Measurements from ENCODE around the gene NIP7.

Gene NIP7

DNA sequence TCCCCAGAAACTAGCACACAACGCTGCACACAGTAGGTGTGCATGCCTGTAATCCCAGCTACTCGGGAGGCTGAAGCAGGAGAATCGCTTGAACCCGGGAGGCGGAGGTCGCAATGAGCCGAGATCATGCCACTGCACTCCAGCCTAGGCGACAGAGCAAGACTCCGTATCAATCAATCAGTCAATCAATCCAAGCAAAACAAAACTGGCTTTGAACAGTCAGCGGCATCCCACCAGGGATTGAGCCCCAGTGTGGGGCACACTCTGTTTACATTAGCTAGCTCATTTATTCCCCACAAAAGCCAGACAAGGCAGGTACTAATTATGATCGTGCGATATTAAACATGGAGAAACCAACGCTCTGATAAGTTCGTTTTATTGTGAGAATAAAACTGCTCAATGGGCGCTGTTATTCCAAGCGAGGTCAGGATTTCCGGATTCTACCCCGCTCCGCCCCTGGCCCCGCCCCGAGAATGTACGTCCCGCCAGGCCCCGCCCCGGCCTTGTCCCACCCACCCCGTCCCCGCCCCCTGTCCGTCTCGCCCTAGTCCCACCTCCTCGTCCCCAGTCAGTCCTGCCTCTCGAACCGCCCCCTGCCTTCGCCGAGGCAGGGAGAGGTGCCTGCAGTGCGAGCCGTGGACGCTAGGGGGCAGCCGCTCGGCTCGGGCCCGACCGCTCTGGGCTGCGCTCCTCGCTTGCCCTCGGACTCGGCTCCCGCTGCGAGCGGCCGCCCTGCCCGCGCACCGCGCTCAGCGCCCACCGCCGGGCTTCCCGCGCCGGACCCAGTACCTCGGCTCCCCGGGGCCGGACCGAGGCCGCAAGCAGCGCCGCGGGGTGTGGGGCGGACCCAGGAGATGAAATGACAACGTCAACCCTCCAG, 28.7 kb upstream of the NIP7 start, which contains the start of gene VPS4A:
Gene VPS4A (plus strand): TSS at position 698 of the 880 bp plus-strand sequence. CDS start 162 bp downstream, at position 860.
- TF ChIP-seq, protein P1, sequence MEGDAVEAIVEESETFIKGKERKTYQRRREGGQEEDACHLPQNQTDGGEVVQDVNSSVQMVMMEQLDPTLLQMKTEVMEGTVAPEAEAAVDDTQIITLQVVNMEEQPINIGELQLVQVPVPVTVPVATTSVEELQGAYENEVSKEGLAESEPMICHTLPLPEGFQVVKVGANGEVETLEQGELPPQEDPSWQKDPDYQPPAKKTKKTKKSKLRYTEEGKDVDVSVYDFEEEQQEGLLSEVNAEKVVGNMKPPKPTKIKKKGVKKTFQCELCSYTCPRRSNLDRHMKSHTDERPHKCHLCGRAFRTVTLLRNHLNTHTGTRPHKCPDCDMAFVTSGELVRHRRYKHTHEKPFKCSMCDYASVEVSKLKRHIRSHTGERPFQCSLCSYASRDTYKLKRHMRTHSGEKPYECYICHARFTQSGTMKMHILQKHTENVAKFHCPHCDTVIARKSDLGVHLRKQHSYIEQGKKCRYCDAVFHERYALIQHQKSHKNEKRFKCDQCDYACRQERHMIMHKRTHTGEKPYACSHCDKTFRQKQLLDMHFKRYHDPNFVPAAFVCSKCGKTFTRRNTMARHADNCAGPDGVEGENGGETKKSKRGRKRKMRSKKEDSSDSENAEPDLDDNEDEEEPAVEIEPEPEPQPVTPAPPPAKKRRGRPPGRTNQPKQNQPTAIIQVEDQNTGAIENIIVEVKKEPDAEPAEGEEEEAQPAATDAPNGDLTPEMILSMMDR (IDR thresholded peaks at IDR 0.05; ENCODE audit: extremely low read depth, insufficient read depth, missing control alignments): peak; percentile 100
- peak; percentile 99 for DNase-seq (ENCODE audit: low spot score)
- in situ Hi-C loops (cut with MboI; ENCODE audit: low pct_unique_long_range_greater_than_20kb, low sequenced_read_pairs, unreplicated experiment): no loop called here

DNA sequence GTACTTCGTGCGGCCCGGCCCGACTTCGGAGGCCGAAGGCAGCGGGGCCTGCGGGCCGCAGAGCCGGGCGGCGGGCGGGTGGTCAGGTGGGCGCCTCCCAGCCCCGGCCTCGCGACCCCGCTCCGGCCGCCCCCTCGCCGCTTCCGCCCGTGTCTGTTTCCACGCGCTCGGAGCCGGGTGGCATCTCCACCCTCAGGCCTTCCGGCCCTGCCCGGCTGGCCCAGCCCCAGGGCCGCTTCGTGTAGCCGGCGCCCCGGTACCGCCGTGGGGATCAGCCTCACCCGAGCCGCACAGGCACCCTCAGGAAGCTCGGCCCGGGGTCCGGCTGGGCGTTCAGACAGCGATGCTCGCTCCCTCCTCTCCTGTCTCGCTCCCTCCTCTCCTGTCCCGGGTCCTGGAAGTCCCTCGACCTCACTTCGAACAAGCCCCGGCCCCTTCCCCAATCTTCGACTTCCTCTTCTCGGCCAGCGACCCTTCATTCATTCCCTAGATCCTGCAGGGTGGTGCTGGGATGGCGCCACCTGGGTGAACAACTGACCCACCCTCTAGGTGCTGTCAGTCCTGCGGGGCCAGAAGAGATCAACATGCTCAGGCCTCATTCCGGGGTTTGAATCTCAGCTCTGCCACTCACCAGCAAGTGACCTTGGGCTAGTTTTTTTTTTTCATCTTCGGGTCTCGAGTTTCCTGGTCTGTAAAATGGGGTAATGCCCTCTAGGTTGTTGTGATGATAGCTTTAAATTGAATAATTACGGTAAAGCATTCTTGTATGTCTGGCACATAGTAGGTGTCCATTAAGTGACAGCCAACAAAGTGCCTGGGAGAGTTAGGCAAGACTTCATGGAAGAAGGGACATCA, 27.8 kb upstream of the NIP7 start:
- in situ Hi-C loops (cut with MboI; ENCODE audit: low pct_unique_long_range_greater_than_20kb, low sequenced_read_pairs, unreplicated experiment): no loop called here
- DNase-seq (ENCODE audit: low spot score): peak; percentile 62
- TF ChIP-seq, protein P1 (IDR thresholded peaks at IDR 0.05; ENCODE audit: extremely low read depth, insufficient read depth, missing control alignments): peak; percentile 21

DNA sequence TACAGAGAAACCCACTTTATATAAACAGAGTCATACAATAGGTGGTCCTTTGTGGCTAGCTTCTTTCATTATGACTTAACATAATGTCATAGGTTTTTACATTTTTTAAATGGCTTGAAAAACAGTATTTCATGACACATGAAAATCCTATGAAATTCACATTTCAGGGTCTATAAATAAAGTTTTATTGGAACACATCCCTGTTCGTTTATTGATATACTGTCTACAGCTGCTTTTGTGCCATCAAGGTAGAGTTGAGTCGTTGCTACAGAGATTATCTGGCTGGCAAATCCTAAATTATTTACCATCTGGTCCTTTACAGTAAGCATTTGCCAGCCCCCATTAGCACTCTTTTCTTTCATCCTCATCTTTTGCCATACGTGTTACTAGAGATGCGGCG, 26.1 kb upstream of the NIP7 start:
- no peak for DNase-seq (ENCODE audit: low spot score)
- TF ChIP-seq, protein P1 (IDR thresholded peaks at IDR 0.05; ENCODE audit: extremely low read depth, insufficient read depth, missing control alignments): no peak
- in situ Hi-C loops (cut with MboI; ENCODE audit: low pct_unique_long_range_greater_than_20kb, low sequenced_read_pairs, unreplicated experiment): no loop called here

DNA sequence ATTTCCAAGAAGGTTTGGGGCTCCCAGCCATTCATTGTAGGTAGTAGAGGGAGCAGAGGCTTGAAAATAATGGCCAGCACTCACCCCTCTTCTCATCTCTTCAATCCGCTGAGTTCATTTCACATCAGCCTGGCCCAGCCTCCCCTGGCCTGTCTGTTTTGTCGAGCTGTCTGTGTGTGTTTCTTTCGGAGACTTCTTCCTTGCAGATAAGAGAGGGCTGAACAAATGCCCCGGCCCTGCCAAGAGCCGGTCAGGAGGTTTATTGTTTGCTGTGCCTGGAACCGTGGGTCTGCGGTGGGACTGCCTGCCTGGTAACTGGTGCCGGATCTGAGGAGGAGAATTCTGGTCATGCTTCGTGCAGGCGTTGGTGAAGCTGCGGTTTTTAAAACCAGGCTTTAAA, 25.0 kb upstream of the NIP7 start:
- DNase-seq (ENCODE audit: low spot score): no peak
- TF ChIP-seq, protein P1 (IDR thresholded peaks at IDR 0.05; ENCODE audit: extremely low read depth, insufficient read depth, missing control alignments): no peak
- in situ Hi-C loops (cut with MboI; ENCODE audit: low pct_unique_long_range_greater_than_20kb, low sequenced_read_pairs, unreplicated experiment): no loop called here

DNA sequence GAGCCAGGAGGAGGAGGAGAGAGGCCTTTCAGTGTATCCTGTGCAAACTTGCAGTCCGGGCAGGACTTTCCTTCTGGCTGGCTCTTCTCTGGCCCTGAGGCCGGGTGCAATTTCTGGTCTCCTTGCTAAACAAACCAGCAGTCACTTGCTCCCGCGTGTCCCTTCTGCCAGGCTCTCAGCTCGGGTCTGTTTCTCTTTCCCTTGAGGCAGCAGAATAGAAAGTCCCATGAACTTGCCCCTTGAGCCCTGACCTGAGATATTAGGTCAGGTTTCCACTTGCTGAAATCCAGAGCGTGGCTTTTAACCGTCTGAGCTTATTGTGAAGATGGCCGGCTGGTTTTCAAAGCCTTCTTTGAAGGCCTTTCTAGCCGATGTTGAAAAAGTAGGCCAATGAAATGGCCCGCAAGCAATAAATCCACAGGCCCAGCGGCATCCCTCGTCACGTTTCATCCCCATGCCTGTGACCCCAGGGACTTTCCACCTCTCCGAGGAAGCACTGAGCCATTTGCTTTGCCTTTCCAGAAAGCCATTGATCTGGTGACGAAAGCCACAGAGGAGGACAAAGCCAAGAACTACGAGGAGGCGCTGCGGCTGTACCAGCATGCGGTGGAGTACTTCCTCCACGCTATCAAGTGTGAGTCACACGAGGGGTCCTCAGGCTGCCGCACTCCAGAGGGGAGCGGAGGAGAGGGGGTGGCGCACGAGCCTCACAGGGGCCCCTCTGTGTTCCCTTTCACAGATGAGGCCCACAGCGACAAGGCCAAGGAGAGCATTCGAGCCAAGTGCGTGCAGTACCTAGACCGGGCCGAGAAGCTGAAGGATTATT, 23.9 kb upstream of the NIP7 start:
- in situ Hi-C loops (cut with MboI; ENCODE audit: low pct_unique_long_range_greater_than_20kb, low sequenced_read_pairs, unreplicated experiment): no loop called here
- TF ChIP-seq, protein P1 (IDR thresholded peaks at IDR 0.05; ENCODE audit: extremely low read depth, insufficient read depth, missing control alignments): no peak
- no peak for DNase-seq (ENCODE audit: low spot score)

DNA sequence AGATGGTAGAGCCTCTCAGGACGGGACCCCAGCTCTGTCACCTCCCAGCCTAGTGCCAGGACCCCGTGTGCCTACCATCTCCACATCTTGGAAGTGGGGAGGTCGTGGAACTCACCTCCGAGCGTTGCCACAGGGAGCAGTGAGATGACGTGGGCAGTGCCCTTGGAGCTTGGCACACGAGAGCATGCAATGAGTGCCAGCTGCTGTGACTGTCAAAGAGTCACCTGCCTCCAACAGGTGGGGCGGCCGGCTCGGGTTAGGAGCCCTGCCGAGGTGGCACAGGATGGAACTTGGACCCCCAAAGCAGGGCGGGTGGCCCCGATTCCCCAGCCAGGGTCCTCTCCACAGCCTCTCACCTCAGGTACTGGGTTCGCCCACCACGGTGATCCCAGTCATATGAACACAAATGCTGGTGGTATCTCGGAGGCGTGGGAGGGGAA, 23.0 kb upstream of the NIP7 start:
- TF ChIP-seq, protein P1 (IDR thresholded peaks at IDR 0.05; ENCODE audit: extremely low read depth, insufficient read depth, missing control alignments): no peak
- no peak for DNase-seq (ENCODE audit: low spot score)
- in situ Hi-C loops (cut with MboI; ENCODE audit: low pct_unique_long_range_greater_than_20kb, low sequenced_read_pairs, unreplicated experiment): no loop called here

Measured in GM13977 (cell line).